Measurements from ENCODE around the gene IL17C.
A peak's percentile ranks its signal among the peaks of the same experiment; 100 is the strongest.

The IL17C gene

GRCh38 chr16:88646345-88647034, 8.1 kb downstream of the IL17C start:
- DNase-seq = no peak

GRCh38 chr16:88647178-88648070, 9.1 kb downstream of the IL17C start:
- no peak for DNase-seq

DNA sequence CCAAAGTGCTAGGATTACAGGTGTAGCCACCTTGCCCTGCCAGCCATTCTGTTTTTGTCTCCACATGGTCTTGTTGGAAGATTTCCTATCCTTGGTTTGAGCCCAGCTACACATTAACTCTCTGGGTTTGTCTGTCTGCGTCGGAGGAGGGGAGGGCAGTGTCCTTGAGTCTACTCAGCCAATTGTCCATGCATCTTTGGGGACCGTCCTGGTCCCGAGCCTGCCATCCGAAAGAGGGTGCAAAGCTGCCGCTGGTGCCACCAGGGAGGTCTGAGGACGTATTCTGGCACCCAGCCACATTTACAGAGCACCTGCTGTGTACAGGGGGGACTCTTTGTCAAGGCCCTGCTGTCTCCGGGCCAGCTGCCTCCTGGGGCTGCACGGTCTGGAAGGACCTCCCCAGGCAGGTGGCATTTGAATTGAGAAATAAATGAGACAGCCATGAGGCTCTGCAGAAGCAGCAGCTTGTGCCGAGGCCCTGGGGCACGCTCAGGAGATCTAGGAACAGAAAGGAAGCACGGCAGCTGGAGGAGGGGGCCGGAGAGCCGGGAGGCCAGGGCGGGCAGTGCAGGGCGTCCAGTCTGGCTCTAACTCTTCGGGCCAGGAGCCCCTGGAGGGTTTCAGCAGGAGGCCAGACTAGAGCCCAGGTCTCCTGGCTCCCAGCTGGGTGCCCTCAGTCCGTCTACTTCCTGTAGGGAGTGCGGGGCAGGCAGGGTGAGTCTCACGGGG, 11.0 kb downstream of the IL17C start:
- DNase-seq = no peak

GRCh38 chr16:88649924-88650748, 11.8 kb downstream of the IL17C start:
- peak; percentile 53 for DNase-seq

- DNase-seq = peak; percentile 83
These were observed 12.4 kb downstream of the IL17C start, which contains the start of gene CYBA for GRCh38 chr16:88650749-88651275. Gene CYBA (minus strand): TSS chr16:88651053. CDS start chr16:88651013, 40 bp downstream.

- DNase-seq = peak; percentile 75
These were observed 13.1 kb downstream of the IL17C start for GRCh38 chr16:88651276-88651988.

DNA sequence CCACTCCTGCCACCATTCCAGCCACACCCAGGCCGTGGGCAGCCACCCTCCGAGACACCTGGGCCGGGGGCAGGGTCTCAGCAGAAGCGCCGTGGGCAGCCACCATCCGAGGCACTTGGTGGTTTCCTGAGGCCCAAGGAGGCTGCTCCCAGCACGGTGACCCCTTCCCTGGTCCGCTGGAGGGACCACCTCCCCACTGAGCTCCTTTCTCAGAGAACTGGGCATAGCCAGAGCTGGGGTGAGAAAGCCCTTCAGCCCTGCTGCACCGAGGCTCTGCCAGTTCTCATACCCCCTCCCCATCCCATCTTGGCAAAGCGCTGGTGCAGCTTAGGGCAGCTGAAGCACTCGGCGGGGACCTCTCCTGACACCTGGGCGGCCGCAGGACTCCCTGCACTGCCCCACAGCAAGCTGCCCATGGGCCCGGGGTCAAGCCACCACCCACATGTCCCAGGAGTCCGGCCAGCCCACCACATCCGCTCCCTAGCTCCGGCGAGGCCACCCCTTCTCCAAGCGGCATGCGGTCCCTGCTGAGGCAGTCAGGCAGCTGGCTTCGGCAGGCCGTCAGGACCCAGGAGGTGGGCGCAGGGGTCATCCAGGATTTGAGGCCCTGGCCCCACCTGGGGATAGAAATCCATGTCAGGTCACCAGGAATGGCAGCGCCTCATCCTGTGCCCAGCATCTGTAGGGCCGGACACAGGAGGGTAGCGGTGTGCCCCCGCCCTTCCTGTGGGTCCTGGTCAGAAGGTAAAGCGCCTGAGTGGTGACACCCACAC, 13.8 kb downstream of the IL17C start:
- no peak for DNase-seq

- no peak for DNase-seq
These were observed 14.3 kb downstream of the IL17C start for GRCh38 chr16:88652762-88653063.

GRCh38 chr16:88653101-88653500, 14.7 kb downstream of the IL17C start:
- DNase-seq = no peak

GRCh38 chr16:88653596-88654362, 15.4 kb downstream of the IL17C start:
- no peak for DNase-seq

DNA sequence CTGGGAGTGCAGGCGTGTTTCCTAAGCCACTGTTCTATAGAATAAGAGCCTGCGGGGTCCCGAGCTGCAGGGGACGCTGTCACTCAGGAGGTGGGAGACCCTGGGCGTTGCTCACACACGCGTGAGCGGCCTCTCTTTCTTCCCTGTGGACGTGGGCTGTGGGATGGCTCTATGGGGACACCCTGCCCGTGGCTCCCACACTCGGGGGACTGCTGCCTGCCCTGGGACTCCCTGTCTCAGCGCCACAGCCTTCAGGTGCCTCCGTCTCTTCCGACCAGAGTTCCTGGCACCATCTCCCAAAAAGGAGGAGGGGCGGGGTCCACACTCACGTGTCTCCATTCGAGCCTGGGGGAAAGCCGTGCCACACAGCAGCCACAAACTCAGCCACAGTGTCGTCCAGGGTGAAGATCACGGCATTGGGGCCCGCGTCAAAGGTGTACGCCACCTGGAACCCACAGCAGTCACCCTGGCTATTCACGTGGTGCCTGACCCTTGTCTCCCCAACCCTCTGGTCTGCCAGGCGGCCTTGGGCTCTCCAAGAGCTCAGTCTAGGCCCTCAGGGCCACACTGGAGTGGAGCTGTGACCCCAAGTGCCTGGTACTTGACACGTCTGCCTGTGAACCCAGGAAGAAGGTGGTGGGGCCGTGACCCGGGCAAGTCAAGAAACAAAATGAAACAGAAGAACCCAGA, 16.1 kb downstream of the IL17C start:
- no peak for DNase-seq

GRCh38 chr16:88655053-88655732, 16.8 kb downstream of the IL17C start:
- no peak for DNase-seq

GRCh38 chr16:88655733-88656281, 17.4 kb downstream of the IL17C start:
- DNase-seq = no peak

GRCh38 chr16:88656291-88656980, 18.1 kb downstream of the IL17C start:
- no peak for DNase-seq

DNA sequence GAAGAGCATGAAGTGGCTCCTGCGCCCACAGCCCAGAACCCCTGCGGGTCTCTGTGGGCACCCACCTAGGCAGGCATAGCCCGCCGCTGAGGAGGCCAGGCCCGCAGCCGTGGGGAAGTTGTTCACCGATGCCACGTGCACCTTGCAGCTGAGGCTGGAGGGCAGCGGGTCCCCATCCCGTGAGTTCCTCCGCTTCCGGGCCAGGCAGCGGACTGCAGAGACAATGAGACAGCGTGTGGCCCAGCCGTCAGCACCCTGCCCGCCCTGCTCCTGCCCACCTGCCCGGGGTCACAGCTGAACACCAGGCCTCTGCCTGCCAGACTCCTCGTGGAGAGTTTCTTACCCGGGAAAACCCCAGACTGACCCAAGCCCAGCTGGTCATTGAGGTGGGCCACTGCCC, 19.0 kb downstream of the IL17C start:
- DNase-seq = no peak

DNA sequence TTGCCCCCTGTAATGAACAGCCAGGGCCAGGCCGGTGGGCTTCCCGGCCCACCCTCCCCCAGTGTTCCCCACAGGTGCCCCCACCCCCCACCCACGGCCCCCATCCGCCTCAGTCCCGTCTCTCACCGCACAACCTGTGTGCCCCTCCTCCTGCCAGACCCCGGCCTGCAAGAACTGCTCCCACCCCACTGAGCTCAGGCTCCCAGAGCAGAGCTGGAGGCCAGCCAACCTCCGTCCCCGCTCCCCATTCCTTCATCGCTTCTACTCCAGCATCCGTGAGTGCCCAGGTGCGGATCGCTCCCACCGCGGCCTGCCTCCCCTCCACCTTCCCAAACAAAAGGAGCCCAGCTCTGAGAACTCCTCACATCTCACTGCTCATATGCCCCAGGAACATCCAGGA, 20.3 kb downstream of the IL17C start:
- DNase-seq = no peak

DNA sequence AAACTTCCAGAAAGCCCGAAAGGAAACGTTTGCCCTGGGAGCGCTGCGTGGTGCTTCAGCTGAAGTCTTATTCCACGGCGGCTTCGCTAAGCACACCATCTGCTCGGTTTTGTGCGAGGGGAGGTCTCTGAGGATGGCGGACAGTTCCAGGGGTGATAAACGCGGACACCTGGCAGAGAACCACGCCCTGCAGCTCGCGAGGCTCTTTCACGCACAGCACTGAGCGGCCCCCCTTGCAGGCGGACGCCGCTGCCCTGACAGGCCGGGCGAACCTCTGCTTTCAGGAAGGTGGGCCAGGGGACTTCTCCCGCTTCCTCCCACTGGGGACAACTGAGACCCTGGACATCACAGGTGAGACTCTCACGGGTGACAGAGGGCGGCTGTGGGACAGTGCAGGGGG, 20.8 kb downstream of the IL17C start:
- no peak for DNase-seq

GRCh38 chr16:88661468-88661867, 23.1 kb downstream of the IL17C start:
- DNase-seq = no peak

Data from activated CD4-positive, CD25-positive, alpha-beta regulatory T cell treated with anti-CD3 and anti-CD28 coated beads, Interleukin-2, amount 50 U/mL, for 72 hours (primary cell).